ENCODE data around the gene GALNT1.

GALNT1 gene

GRCh38 chr18:35673682-35674081, 92.1 kb downstream of the GALNT1 start:
- no peak for DNase-seq (ENCODE audit: low read depth)

GRCh38 chr18:35680139-35680551, 98.6 kb downstream of the GALNT1 start:
- DNase-seq (ENCODE audit: low read depth): no peak

GRCh38 chr18:35682281-35682867, 100.8 kb downstream of the GALNT1 start:
- DNase-seq (ENCODE audit: low read depth): no peak

GRCh38 chr18:35683021-35683420, 101.5 kb downstream of the GALNT1 start:
- no peak for DNase-seq (ENCODE audit: low read depth)

GRCh38 chr18:35688757-35689156, 107.2 kb downstream of the GALNT1 start:
- no peak for DNase-seq (ENCODE audit: low read depth)

GRCh38 chr18:35689728-35690127, 108.2 kb downstream of the GALNT1 start:
- no peak for DNase-seq (ENCODE audit: low read depth)

- DNase-seq (ENCODE audit: low read depth): no peak
Measured at GRCh38 chr18:35691625-35692024, 110.1 kb downstream of the GALNT1 start.

- DNase-seq (ENCODE audit: low read depth): no peak
Measured at GRCh38 chr18:35692866-35693265, 111.3 kb downstream of the GALNT1 start.

- DNase-seq (ENCODE audit: low read depth): no peak
Measured at GRCh38 chr18:35693829-35694228, 112.3 kb downstream of the GALNT1 start.

- no peak for DNase-seq (ENCODE audit: low read depth)
Measured at GRCh38 chr18:35694808-35695207, 113.3 kb downstream of the GALNT1 start.

- DNase-seq (ENCODE audit: low read depth): no peak
Measured at GRCh38 chr18:35695384-35695783, 113.8 kb downstream of the GALNT1 start.

GRCh38 chr18:35695803-35696202, 114.3 kb downstream of the GALNT1 start:
- DNase-seq (ENCODE audit: low read depth): no peak

- DNase-seq (ENCODE audit: low read depth): no peak
Measured at GRCh38 chr18:35696307-35696706, 114.8 kb downstream of the GALNT1 start.

GRCh38 chr18:35697869-35698268, 116.3 kb downstream of the GALNT1 start:
- no peak for DNase-seq (ENCODE audit: low read depth)

- no peak for DNase-seq (ENCODE audit: low read depth)
Measured at GRCh38 chr18:35703043-35703688, 121.6 kb downstream of the GALNT1 start.

- no peak for DNase-seq (ENCODE audit: low read depth)
Measured at GRCh38 chr18:35705988-35706387, 124.4 kb downstream of the GALNT1 start.

- no peak for DNase-seq (ENCODE audit: low read depth)
Measured at GRCh38 chr18:35707247-35707646, 125.7 kb downstream of the GALNT1 start.

GRCh38 chr18:35707674-35708073, 126.1 kb downstream of the GALNT1 start:
- DNase-seq (ENCODE audit: low read depth): no peak

GRCh38 chr18:35710581-35710980, 129.0 kb downstream of the GALNT1 start:
- DNase-seq (ENCODE audit: low read depth): no peak

- no peak for DNase-seq (ENCODE audit: low read depth)
Measured at GRCh38 chr18:35711227-35711626, 129.7 kb downstream of the GALNT1 start.

GRCh38 chr18:35713545-35713944, 132.0 kb downstream of the GALNT1 start:
- DNase-seq (ENCODE audit: low read depth): no peak

- no peak for DNase-seq (ENCODE audit: low read depth)
Measured at GRCh38 chr18:35714539-35714938, 133.0 kb downstream of the GALNT1 start.

- DNase-seq (ENCODE audit: low read depth): no peak
Measured at GRCh38 chr18:35715139-35715538, 133.6 kb downstream of the GALNT1 start.

GRCh38 chr18:35716169-35716831, 134.8 kb downstream of the GALNT1 start:
- DNase-seq (ENCODE audit: low read depth): no peak

Measured in stimulated activated CD4-positive, alpha-beta T cell treated with anti-CD3 and anti-CD28 coated beads, Interleukin-2, amount 100 ng/mL, for 4 hours (primary cell).